Stomach (tissue), 4 donors: ENCODE measurements around the gene PRDM16.

Experiments
- EP300 ChIP-seq: sonication (generic); formaldehyde crosslinking; IDR thresholded peaks from one replicate; pipeline ENCODE4 v1.6.1; 2017; ENCODE audit warnings: antibody characterized with exemption
- POLR2A ChIP-seq, 4 donors: fragments of 450-650 bp; IDR thresholded peaks; one replicate each; pipeline ENCODE4 v1.6.1; 2016; ENCODE audit warnings: antibody characterized with exemption in 4 of 4, control low read depth in 2 of 4, mild to moderate bottlenecking in 1 of 4, moderate library complexity in 1 of 4
- POLR2AphosphoS5 ChIP-seq, 3 donors: sonication (generic); formaldehyde crosslinking; IDR thresholded peaks; one replicate each; pipeline ENCODE4 v1.6.1; 2016; ENCODE audit warnings: antibody characterized with exemption in 3 of 3
- TF ChIP-seq, protein P1 (sequence below), 7 experiments: fragments of 450-650 bp in 4 of 7; fragments of 200-600 bp in 3 of 7; sonication (generic) in 3 of 7; IDR thresholded peaks; one replicate each; pipeline ENCODE4 v1.5.1; 2016 to 2019; ENCODE audit warnings: antibody characterized with exemption in 7 of 7, control low read depth in 2 of 7, mild to moderate bottlenecking in 1 of 7

GRCh38 chr1:3024019-3024418, 45.0 kb upstream of the PRDM16 start:
- TF ChIP-seq, protein P1, sequence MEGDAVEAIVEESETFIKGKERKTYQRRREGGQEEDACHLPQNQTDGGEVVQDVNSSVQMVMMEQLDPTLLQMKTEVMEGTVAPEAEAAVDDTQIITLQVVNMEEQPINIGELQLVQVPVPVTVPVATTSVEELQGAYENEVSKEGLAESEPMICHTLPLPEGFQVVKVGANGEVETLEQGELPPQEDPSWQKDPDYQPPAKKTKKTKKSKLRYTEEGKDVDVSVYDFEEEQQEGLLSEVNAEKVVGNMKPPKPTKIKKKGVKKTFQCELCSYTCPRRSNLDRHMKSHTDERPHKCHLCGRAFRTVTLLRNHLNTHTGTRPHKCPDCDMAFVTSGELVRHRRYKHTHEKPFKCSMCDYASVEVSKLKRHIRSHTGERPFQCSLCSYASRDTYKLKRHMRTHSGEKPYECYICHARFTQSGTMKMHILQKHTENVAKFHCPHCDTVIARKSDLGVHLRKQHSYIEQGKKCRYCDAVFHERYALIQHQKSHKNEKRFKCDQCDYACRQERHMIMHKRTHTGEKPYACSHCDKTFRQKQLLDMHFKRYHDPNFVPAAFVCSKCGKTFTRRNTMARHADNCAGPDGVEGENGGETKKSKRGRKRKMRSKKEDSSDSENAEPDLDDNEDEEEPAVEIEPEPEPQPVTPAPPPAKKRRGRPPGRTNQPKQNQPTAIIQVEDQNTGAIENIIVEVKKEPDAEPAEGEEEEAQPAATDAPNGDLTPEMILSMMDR (IDR thresholded peaks at IDR 0.05): peak in 1 of 7 experiments; percentile 10
- TF ChIP-seq EP300 (no peak), POLR2A (IDR thresholded peaks at IDR 0.05) (no peak), POLR2AphosphoS5 (IDR thresholded peaks at IDR 0.05) (no peak)
